B cell (primary cell): ENCODE measurements around the gene NOL4L. TPM values are rescaled to one million over a fixed set of nuclear protein-coding genes. Genes with fewer than 3 reads are reported as not detected.
A peak's percentile ranks its signal among the peaks of the same experiment; 100 is the strongest.

ENCODE experiments used
- ATAC-seq: fragments of 200-7000 bp; cut with Tn5 transposase; one replicate; pipeline ENCODE4 v1.10.0; 2021; ENCODE audit warnings: low read depth, mild to moderate bottlenecking, moderate number of reproducible peaks, moderate library complexity
- CTCF ChIA-PET: fragments of 350-600 bp; sonication (Branson Sonifier 250); formaldehyde crosslinking; loops from one replicate; lab custom pipeline; 2021; ENCODE audit warnings: antibody characterized with exemption, inconsistent platforms; lab: Charles Lee
- POLR2A ChIA-PET: fragments of 350-600 bp; sonication (Branson Sonifier 250); formaldehyde crosslinking; loops from one replicate; lab custom pipeline; 2021; ENCODE audit warnings: antibody characterized with exemption; lab: Charles Lee
- DNase-seq: peaks from one replicate; pipeline ENCODE4 v3.0.0; 2013
- H2AFZ ChIP-seq: 2 replicates; pipeline ENCODE4 v1.6.1; 2012; ENCODE audit warnings: mild to moderate bottlenecking, low read depth, low read length; ENCODE audit not compliant: insufficient read depth, poor library complexity, severe bottlenecking
- H3K27ac ChIP-seq, 2 donors: 1 replicate in 1 of 2; 2 replicates in 1 of 2; pipeline ENCODE4 v1.5.1; 2012 to 2013; ENCODE audit warnings: low read length in 2 of 2, mild to moderate bottlenecking in 2 of 2, moderate library complexity in 1 of 2
- H3K27me3 ChIP-seq, 4 experiments: fragments of 200-600 bp in 1 of 4; sonication (generic) in 1 of 4; replicated peaks in 1 of 4; 1 replicate in 2 of 4; 2 replicates in 2 of 4; pipeline versions ENCODE4 v1.6.1 to v1.7.0; 2013 to 2016; ENCODE audit warnings: low read length in 3 of 4, mild to moderate bottlenecking in 2 of 4, mixed read lengths in 1 of 4, moderate library complexity in 1 of 4; ENCODE audit not compliant: insufficient read depth in 4 of 4, control insufficient read depth in 3 of 4; ENCODE audit errors: control extremely low read depth in 1 of 4
- H3K36me3 ChIP-seq, 2 experiments: replicated peaks in 1 of 2; 1 replicate in 1 of 2; 2 replicates in 1 of 2; pipeline versions ENCODE4 v1.6.1 to v1.7.1; 2013; ENCODE audit warnings: low read length in 1 of 2; ENCODE audit not compliant: insufficient read depth in 2 of 2, control insufficient read depth in 1 of 2; ENCODE audit errors: control extremely low read depth in 1 of 2, extremely low read depth in 1 of 2
- H3K4me1 ChIP-seq, 2 donors: fragments of 200-600 bp in 1 of 2; sonication (generic) in 1 of 2; 1 replicate in 1 of 2; 2 replicates in 1 of 2; pipeline versions ENCODE4 v1.5.1 to v1.6.1; 2013 to 2017; ENCODE audit warnings: low read length in 2 of 2; ENCODE audit not compliant: control insufficient read depth in 2 of 2, insufficient read depth in 2 of 2
- H3K4me2 ChIP-seq: replicated peaks from 2 replicates; pipeline ENCODE3; 2012; ENCODE audit warnings: mild to moderate bottlenecking, low read depth, low read length; ENCODE audit not compliant: poor library complexity, severe bottlenecking
- H3K4me3 ChIP-seq, 5 experiments: fragments of 200-600 bp in 1 of 5; sonication (generic) in 1 of 5; 1 replicate in 3 of 5; 2 replicates in 2 of 5; pipeline versions ENCODE4 v1.5.1 to v1.7.0; 2011 to 2016; ENCODE audit warnings: low read length in 4 of 5, mild to moderate bottlenecking in 4 of 5, low read depth in 2 of 5, control low read depth in 1 of 5, moderate library complexity in 1 of 5; ENCODE audit not compliant: insufficient read depth in 1 of 5; ENCODE audit errors: control extremely low read depth in 1 of 5, extremely low read depth in 1 of 5
- H3K79me2 ChIP-seq: fragments of 200-600 bp; sonication (generic); one replicate; pipeline ENCODE4 v1.6.0; 2016; ENCODE audit warnings: low read length; ENCODE audit not compliant: control insufficient read depth, insufficient read depth
- H3K9ac ChIP-seq: fragments of 200-600 bp; sonication (generic); 2 replicates; pipeline ENCODE4 v1.6.1; 2017; ENCODE audit warnings: mild to moderate bottlenecking, low read length, moderate library complexity
- H3K9me3 ChIP-seq, 3 donors: one replicate each; pipeline versions ENCODE4 v1.6.1 to v1.7.1; 2013; ENCODE audit warnings: low read length in 2 of 3; ENCODE audit not compliant: control insufficient read depth in 2 of 3, insufficient read depth in 1 of 3; ENCODE audit errors: control extremely low read depth in 1 of 3
- H4K20me1 ChIP-seq: 2 replicates; pipeline ENCODE4 v1.6.0; 2012; ENCODE audit warnings: mild to moderate bottlenecking, low read length; ENCODE audit not compliant: insufficient read depth, control insufficient read depth, poor library complexity, severe bottlenecking
- H3K27ac Mint-ChIP-seq: one replicate; pipeline ENCODE4 v1.8.0; 2021; ENCODE audit warnings: mixed read lengths
- H3K27me3 Mint-ChIP-seq: one replicate; pipeline ENCODE4 v1.8.0; 2021; ENCODE audit warnings: mixed read lengths
- H3K4me1 Mint-ChIP-seq: one replicate; pipeline ENCODE4 v1.8.0; 2021; ENCODE audit warnings: mixed read lengths
- H3K4me3 Mint-ChIP-seq: one replicate; pipeline ENCODE4 v1.8.0; 2021; ENCODE audit warnings: mixed read lengths
- H3K9me3 Mint-ChIP-seq: one replicate; pipeline ENCODE4 v1.8.0; 2022; ENCODE audit warnings: mixed read lengths; ENCODE audit not compliant: insufficient read depth
- EZH2 ChIP-seq: IDR thresholded peaks from 2 replicates; pipeline ENCODE4 v1.6.1; 2012; ENCODE audit warnings: borderline replicate concordance, low read depth, mild to moderate bottlenecking, moderate library complexity, low read length; ENCODE audit not compliant: insufficient read depth, poor library complexity, severe bottlenecking
- WGBS: methylation state at CpG from one replicate; pipeline ENCODE4 v1.1.5; 2013; ENCODE audit warnings: missing lambda C conversion rate; ENCODE audit not compliant: insufficient coverage; 5-methylcytosine and 5-hydroxymethylcytosine counted together
- intact Hi-C: fragments of 100-400 bp; cut with micrococcal nuclease; formaldehyde crosslinking; loops from one replicate; pipeline ENCODE4 v1.10.0; 2022
- polyA plus RNA-seq: library from polyadenylated mRNA; depleted of rRNA; stranded (reverse); fragments of >200 nt; gene quantifications from 2 replicates; pipeline ENCODE4 v1.2.3, GENCODE V29; 2012
- total RNA-seq, 2 donors: library from RNA; stranded (reverse); fragments of 120-200 nt in 1 of 2; gene quantifications; 1 replicate in 1 of 2; 2 replicates in 1 of 2; pipeline versions ENCODE4 v1.2.3 to v1.2.4, GENCODE V29; 2013 to 2022
- TF ChIP-seq, protein P1 (sequence below): fragments of 200-600 bp; IDR thresholded peaks from one replicate; pipeline ENCODE4 v1.8.0; 2022; ENCODE audit warnings: antibody characterized with exemption, mild to moderate bottlenecking

The NOL4L gene
- total and polyA plus RNA-seq, 2 donors (not counting 1 experiment from before 2014, with no cell fraction given): 6.5 to 7.9 TPM

- Histone ChIP-seq H3K4me3 (no peak overlapping the region), H4K20me1 (peaks cover 4% of the 10 kb centered on the region), H3K79me2 (peaks cover 2% of the 10 kb centered on the region), H3K36me3 (peaks cover 0 to 2% of the 10 kb centered on the region in 2 experiments), H2AFZ (no peak overlapping the region), H3K27ac (no peak overlapping the region), H3K9me3 (no peaks in the 10 kb centered on the region), H3K9ac (no peak overlapping the region), H3K4me2 (peak overlapping the region; percentile 61), H3K27me3 (no peaks in the 10 kb centered on the region), H3K4me1 (peaks cover 53 to 54% of the 10 kb centered on the region in 2 donors)
- intact Hi-C loops: no loop called here
- DNase-seq (no peak), ATAC-seq (no peak)
- TF ChIP-seq, protein P1, sequence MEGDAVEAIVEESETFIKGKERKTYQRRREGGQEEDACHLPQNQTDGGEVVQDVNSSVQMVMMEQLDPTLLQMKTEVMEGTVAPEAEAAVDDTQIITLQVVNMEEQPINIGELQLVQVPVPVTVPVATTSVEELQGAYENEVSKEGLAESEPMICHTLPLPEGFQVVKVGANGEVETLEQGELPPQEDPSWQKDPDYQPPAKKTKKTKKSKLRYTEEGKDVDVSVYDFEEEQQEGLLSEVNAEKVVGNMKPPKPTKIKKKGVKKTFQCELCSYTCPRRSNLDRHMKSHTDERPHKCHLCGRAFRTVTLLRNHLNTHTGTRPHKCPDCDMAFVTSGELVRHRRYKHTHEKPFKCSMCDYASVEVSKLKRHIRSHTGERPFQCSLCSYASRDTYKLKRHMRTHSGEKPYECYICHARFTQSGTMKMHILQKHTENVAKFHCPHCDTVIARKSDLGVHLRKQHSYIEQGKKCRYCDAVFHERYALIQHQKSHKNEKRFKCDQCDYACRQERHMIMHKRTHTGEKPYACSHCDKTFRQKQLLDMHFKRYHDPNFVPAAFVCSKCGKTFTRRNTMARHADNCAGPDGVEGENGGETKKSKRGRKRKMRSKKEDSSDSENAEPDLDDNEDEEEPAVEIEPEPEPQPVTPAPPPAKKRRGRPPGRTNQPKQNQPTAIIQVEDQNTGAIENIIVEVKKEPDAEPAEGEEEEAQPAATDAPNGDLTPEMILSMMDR: no peak
- TF ChIP-seq EZH2: no peak
- ChIA-PET CTCF (interaction anchor here (0.7 to 15.3 kb wide), 2 partner anchors 18 to 126 kb away, joined by 3 to 313 read pairs; no protein-coding TSS in a partner anchor), POLR2A (interaction anchor here (0.6 to 1.1 kb wide), 2 partner anchors 14 to 738 kb away, joined by 3 to 5 read pairs; no protein-coding TSS in a partner anchor)
- Mint-ChIP-seq H3K4me1 (peaks cover 61% of the 10 kb centered on the region), H3K4me3 (no peak overlapping the region), H3K27me3 (no peaks in the 10 kb centered on the region), H3K27ac (peak overlapping the region; percentile 6), H3K9me3 (no peaks in the 10 kb centered on the region)
- WGBS: 47% methylated on average over 2 of the region's 4 CpGs
These were observed 59.0 kb downstream of the NOL4L start for GRCh38 chr20:32526125-32526524.

DNA sequence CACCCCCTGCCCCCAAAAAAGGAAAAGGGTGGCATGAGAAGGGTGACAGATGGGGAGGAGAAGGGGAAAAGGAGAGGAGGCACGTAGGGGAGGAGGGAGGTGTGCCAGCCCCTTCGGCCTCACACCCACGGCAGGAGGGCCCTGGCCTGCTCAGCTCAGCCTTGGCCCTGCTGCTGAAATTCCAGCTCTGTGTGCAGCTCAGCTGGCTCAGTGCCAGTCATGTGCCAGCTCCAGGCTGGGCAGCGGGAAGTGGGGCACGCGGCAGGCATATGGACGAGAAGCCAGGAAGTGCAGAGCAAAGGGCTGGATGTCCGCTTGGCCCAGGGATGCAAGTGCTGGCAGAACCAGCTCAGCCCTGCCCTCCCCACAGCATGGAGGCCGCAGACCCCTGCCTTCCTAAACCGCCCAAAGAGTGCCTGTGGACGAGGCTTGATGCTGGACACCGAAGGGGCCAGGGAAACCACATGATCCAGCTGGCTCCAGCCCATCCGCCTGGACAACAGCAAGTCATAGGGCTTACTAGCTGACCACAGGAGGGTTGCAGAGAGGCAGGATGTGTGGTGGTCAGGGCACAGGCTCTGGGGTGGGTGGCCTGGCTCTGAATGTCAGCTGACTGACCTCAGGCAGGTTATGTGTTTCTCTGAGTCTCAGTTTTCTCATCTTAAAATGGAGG, 60.2 kb downstream of the NOL4L start:
- H2AFZ ChIP-seq: no peak overlapping the region
- no peak overlapping the region for H3K4me3 Mint-ChIP-seq
- no peak overlapping the region for H3K9ac ChIP-seq
- POLR2A ChIA-PET: interaction anchor here (0.6 kb wide), 1 partner anchor 68 kb away, joined by 3 read pairs; no protein-coding TSS in a partner anchor
- intact Hi-C loops: loop anchor here (5.0 kb wide), 1 partner anchor 252 kb away; no protein-coding TSS in a partner anchor
- no peaks in the 10 kb centered on the region for H3K9me3 ChIP-seq
- H3K4me1 Mint-ChIP-seq: peaks cover 63% of the 10 kb centered on the region
- no peak for DNase-seq
- H3K27ac Mint-ChIP-seq: no peak overlapping the region
- no peak for TF ChIP-seq EZH2
- TF ChIP-seq, protein P1: no peak
- H3K4me3 ChIP-seq: no peak overlapping the region
- H3K36me3 ChIP-seq: peaks cover 0 to 2% of the 10 kb centered on the region in 2 experiments
- H3K9me3 Mint-ChIP-seq: no peaks in the 10 kb centered on the region
- H3K27ac ChIP-seq: no peak overlapping the region
- peaks cover 2% of the 10 kb centered on the region for H3K79me2 ChIP-seq
- no peak overlapping the region for H3K4me2 ChIP-seq
- no peak for ATAC-seq
- peaks cover 6% of the 10 kb centered on the region for H4K20me1 ChIP-seq
- no peaks in the 10 kb centered on the region for H3K27me3 Mint-ChIP-seq
- 94% methylated on average over 13 of the region's 13 CpGs for WGBS
- no peaks in the 10 kb centered on the region for H3K27me3 ChIP-seq
- H3K4me1 ChIP-seq: peaks cover 53 to 55% of the 10 kb centered on the region in 2 donors
- CTCF ChIA-PET: interaction anchor here (6.2 to 15.3 kb wide), 2 partner anchors 13 to 127 kb away, joined by 99 to 313 read pairs; no protein-coding TSS in a partner anchor
